ENCODE measurements around the gene ARID1B. TPM values are rescaled to one million over a fixed set of nuclear protein-coding genes. Genes with fewer than 3 reads are reported as not detected.

ARID1B gene
- total RNA-seq, 1 donor from 2014 or later = 155 TPM

GRCh38 chr6:157128235-157128775 lies 351.1 kb downstream of the ARID1B start:
- no peaks in the 10 kb centered on the region for H3K27me3 Mint-ChIP-seq (ENCODE audit: low read depth)
- H3K9me3 Mint-ChIP-seq = no peaks in the 10 kb centered on the region
- H3K4me3 Mint-ChIP-seq = no peak overlapping the region
- H3K27ac Mint-ChIP-seq = peak overlapping the region; percentile 91
- TF ChIP-seq CTCF (IDR thresholded peaks at IDR 0.05; ENCODE audit: unreplicated experiment) = no peak
- no peak for DNase-seq (ENCODE audit: low spot score in 2 of 2, unreplicated experiment in 2 of 2)
- H3K4me1 Mint-ChIP-seq = peaks cover 39% of the 10 kb centered on the region
- peaks cover 16% of the 10 kb centered on the region for H3K36me3 Mint-ChIP-seq

- H3K27ac Mint-ChIP-seq = no peak overlapping the region
Measured at GRCh38 chr6:157131250-157131649, 354.1 kb downstream of the ARID1B start.

GRCh38 chr6:157133856-157134255 lies 356.7 kb downstream of the ARID1B start:
- peaks cover 7% of the 10 kb centered on the region for H3K4me1 Mint-ChIP-seq
- H3K27ac Mint-ChIP-seq = peak overlapping the region; percentile 54
- no peak for DNase-seq (ENCODE audit: low spot score in 2 of 2, unreplicated experiment in 2 of 2)
- H3K27me3 Mint-ChIP-seq (ENCODE audit: low read depth) = no peaks in the 10 kb centered on the region
- TF ChIP-seq CTCF (IDR thresholded peaks at IDR 0.05; ENCODE audit: unreplicated experiment) = no peak
- H3K9me3 Mint-ChIP-seq = no peaks in the 10 kb centered on the region
- H3K4me3 Mint-ChIP-seq = no peak overlapping the region
- peaks cover 19% of the 10 kb centered on the region for H3K36me3 Mint-ChIP-seq

More at GRCh38 chr6:157131250-157131649, 354.1 kb downstream of the ARID1B start:
- no peaks in the 10 kb centered on the region for H3K9me3 Mint-ChIP-seq
- peaks cover 18% of the 10 kb centered on the region for H3K4me1 Mint-ChIP-seq
- H3K4me3 Mint-ChIP-seq = no peak overlapping the region
- H3K36me3 Mint-ChIP-seq = peaks cover 19% of the 10 kb centered on the region
- no peak for DNase-seq (ENCODE audit: low spot score in 2 of 2, unreplicated experiment in 2 of 2)
- H3K27me3 Mint-ChIP-seq (ENCODE audit: low read depth) = no peaks in the 10 kb centered on the region
- TF ChIP-seq CTCF (IDR thresholded peaks at IDR 0.05; ENCODE audit: unreplicated experiment) = no peak

- H3K4me3 Mint-ChIP-seq = no peak overlapping the region
- DNase-seq (ENCODE audit: low spot score in 2 of 2, unreplicated experiment in 2 of 2) = no peak
Measured at GRCh38 chr6:157134402-157135047, 357.3 kb downstream of the ARID1B start.

GRCh38 chr6:157135691-157136090 lies 358.5 kb downstream of the ARID1B start:
- Mint-ChIP-seq H3K9me3 (no peaks in the 10 kb centered on the region), H3K27ac (peak overlapping the region; percentile 3), H3K4me1 (no peaks in the 10 kb centered on the region), H3K27me3 (ENCODE audit: low read depth) (no peaks in the 10 kb centered on the region), H3K4me3 (no peak overlapping the region), H3K36me3 (peaks cover 23% of the 10 kb centered on the region)
- no peak for TF ChIP-seq CTCF (IDR thresholded peaks at IDR 0.05; ENCODE audit: unreplicated experiment)
- no peak for DNase-seq (ENCODE audit: low spot score in 2 of 2, unreplicated experiment in 2 of 2)

More at GRCh38 chr6:157134402-157135047, 357.3 kb downstream of the ARID1B start:
- Mint-ChIP-seq H3K27me3 (ENCODE audit: low read depth) (no peaks in the 10 kb centered on the region), H3K9me3 (no peaks in the 10 kb centered on the region), H3K36me3 (peaks cover 22% of the 10 kb centered on the region), H3K4me1 (peaks cover 2% of the 10 kb centered on the region), H3K27ac (peak overlapping the region; percentile 54)
- no peak for TF ChIP-seq CTCF (IDR thresholded peaks at IDR 0.05; ENCODE audit: unreplicated experiment)
